SK-N-MC (cell line): ENCODE measurements around the gene OTX1.

ENCODE experiments used
- EZH2 ChIP-seq: fragments of 200-600 bp; sonication (generic); IDR thresholded peaks from one replicate; pipeline ENCODE4 v1.6.1; 2017; ENCODE audit warnings: antibody characterized with exemption
- FOXP2 ChIP-seq: optimal IDR thresholded peaks from 2 replicates; pipeline ENCODE3; 2011; ENCODE audit warnings: mild to moderate bottlenecking, moderate library complexity; ENCODE audit not compliant: insufficient read depth; ENCODE audit errors: extremely low read length, control extremely low read depth
- POLR2AphosphoS5 ChIP-seq: IDR thresholded peaks from 2 replicates; pipeline ENCODE4 v1.6.1; 2012; ENCODE audit warnings: mild to moderate bottlenecking, low read depth, low read length, borderline replicate concordance

DNA sequence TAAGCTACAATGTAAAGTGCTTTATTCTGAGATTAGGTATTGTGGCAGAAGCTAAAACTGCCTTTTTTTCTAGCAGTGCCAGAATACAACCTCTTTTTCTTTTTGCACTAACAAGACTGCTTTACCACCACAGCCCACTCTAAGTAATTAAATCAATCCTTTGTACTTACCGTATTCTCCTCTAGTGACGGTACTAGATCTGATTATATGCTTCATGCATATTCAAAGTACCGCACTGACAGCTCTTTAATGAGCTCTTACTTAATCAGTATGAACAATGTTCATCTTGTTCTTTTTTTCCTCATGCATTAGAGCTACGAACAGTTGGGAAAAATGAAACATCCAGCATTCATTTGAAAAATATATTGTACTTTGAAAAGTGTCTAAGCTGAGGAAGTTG lies 16.1 kb upstream of the OTX1 start:
- TF ChIP-seq POLR2AphosphoS5 (no peak), EZH2 (no peak), FOXP2 (no peak)
